GM12865 (cell line): Measurements from ENCODE around the gene SRPRA.
A peak's percentile ranks its signal among the peaks of the same experiment; 100 is the strongest.
"Not testable (repeated sequence)": the region's sequence is repeated elsewhere in the genome, so short reads cannot be mapped to it uniquely, and the experiment has no call there.

Source experiments
- DNase-seq: peaks from one replicate; pipeline ENCODE4 v3.0.0; 2010; ENCODE audit warnings: low read depth
- H3K4me3 ChIP-seq: 2 replicates; pipeline ENCODE4 v1.5.1; 2011; ENCODE audit warnings: mild to moderate bottlenecking, low read depth, low read length, control low read depth
- TF ChIP-seq, protein P1 (sequence below): IDR thresholded peaks from 2 replicates; pipeline ENCODE4 v1.5.1; 2011; ENCODE audit warnings: low read length, control low read depth, low read depth, inconsistent platforms; ENCODE audit not compliant: insufficient read depth; ENCODE audit errors: missing control alignments

SRPRA gene

GRCh38 chr11:126311401-126312291 is 43.0 kb upstream of the SRPRA start:
- H3K4me3 ChIP-seq: no peak overlapping the region
- TF ChIP-seq, protein P1, sequence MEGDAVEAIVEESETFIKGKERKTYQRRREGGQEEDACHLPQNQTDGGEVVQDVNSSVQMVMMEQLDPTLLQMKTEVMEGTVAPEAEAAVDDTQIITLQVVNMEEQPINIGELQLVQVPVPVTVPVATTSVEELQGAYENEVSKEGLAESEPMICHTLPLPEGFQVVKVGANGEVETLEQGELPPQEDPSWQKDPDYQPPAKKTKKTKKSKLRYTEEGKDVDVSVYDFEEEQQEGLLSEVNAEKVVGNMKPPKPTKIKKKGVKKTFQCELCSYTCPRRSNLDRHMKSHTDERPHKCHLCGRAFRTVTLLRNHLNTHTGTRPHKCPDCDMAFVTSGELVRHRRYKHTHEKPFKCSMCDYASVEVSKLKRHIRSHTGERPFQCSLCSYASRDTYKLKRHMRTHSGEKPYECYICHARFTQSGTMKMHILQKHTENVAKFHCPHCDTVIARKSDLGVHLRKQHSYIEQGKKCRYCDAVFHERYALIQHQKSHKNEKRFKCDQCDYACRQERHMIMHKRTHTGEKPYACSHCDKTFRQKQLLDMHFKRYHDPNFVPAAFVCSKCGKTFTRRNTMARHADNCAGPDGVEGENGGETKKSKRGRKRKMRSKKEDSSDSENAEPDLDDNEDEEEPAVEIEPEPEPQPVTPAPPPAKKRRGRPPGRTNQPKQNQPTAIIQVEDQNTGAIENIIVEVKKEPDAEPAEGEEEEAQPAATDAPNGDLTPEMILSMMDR: peak; percentile 5
- peak; percentile 85 for DNase-seq

DNA sequence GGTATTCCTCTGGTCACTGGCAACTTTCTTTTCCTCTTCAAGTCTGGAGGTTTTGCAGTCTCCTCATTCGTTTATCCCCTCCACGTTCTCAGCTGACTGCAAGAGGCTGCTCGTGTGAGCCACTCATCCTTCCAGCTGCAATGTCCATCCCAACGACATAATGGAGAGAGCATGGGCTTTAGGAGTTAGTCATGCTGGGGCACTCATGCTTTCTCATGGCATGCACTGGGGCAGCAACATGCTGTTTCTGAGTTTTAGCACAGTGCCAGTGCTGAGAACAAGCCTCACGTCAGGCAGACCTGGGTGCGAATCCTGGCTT is 42.3 kb upstream of the SRPRA start:
- TF ChIP-seq, protein P1: no peak
- no peak for DNase-seq
- no peak overlapping the region for H3K4me3 ChIP-seq

GRCh38 chr11:126310200-126310991 is 41.7 kb upstream of the SRPRA start:
- H3K4me3 ChIP-seq: no peak overlapping the region
- TF ChIP-seq, protein P1: peak; percentile 84
- DNase-seq: peak; percentile 83

DNA sequence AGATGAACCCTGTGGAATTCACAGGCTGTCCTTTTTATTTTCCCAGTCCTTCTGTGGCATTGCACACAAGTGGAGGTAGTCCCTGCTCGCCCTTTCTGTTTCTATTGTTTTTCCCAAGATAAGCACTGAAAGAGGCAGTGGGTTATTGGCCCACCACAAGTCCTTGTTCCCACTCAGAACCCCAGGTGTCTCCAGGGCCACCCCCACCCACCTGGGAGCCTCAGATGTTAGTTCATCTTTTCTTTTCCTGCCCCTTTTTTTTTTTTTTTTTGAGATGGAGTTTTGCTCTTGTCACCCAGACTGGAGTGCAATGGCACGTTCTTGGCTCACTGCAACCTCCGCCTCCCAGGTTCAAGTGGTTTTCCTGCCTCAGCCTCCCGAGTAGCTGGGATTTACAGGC is 40.1 kb upstream of the SRPRA start:
- not testable (repeated sequence) for DNase-seq, H3K4me3 ChIP-seq

DNA sequence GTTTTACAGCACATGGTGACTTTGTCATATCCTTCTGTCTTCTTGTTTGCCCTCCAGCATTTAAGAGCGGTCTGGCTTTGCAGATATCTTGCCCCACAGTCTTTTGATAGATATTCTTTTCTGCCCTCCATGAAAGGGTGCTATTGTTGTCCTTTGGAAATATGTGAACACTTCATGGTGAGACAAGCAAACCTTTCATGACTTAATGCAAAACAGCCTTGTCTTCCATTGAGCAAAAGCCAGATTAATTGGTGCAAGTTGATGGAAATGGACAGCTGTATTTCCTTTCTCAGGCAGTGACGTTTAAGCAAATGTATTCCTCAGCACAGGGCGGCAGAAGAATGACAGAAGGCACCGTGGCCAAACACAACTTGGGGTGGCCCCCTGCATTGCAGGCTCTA is 39.6 kb upstream of the SRPRA start:
- no peak for DNase-seq
- H3K4me3 ChIP-seq: no peak overlapping the region
- TF ChIP-seq, protein P1: no peak

- peak; percentile 61 for DNase-seq
Observed at GRCh38 chr11:126307706-126308105, 39.0 kb upstream of the SRPRA start.

DNA sequence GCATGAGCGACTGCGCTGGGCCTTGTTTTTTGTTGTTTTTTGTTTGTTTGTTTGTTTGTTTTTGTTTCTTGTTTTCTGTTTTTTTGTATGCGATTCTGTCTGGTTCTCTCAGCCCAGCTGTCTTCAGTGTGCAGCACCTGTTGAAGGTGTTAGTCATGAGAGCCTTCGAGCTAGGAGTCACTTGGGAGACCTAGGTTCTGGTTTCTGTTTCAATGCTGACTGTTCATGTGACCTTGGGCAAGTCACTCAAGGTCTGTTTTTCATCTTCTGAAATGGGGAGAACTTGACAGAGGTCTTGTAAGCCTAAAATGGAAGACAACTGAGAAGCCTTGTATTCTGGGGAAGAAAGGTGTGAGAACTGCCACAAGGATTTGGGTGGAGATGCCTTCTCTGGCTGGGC is 37.0 kb upstream of the SRPRA start:
- TF ChIP-seq, protein P1: no peak
- peak; percentile 90 for DNase-seq
- H3K4me3 ChIP-seq: no peak overlapping the region

More at GRCh38 chr11:126307706-126308105, 39.0 kb upstream of the SRPRA start:
- TF ChIP-seq, protein P1: peak; percentile 38
- H3K4me3 ChIP-seq: no peak overlapping the region
